Measurements from ENCODE around the gene CEP162. TPM values are rescaled to one million over a fixed set of nuclear protein-coding genes. Genes with fewer than 3 reads are reported as not detected.
"Not testable (repeated sequence)": the region's sequence is repeated elsewhere in the genome, so short reads cannot be mapped to it uniquely, and the experiment has no call there.

CEP162 gene
- total RNA-seq, 1 donor from 2014 or later, result 4.7 TPM

- H3K36me3 Mint-ChIP-seq (ENCODE audit: low read depth); H3K4me1 Mint-ChIP-seq (ENCODE audit: low read depth); H3K9me3 Mint-ChIP-seq; DNase-seq (ENCODE audit: low spot score); intact Hi-C loops (cut with micrococcal nuclease); H3K4me3 Mint-ChIP-seq; H3K27me3 Mint-ChIP-seq (ENCODE audit: insufficient read depth); H3K27ac Mint-ChIP-seq: not testable (repeated sequence)
Observed at GRCh38 chr6:84129588-84129987, 97.9 kb downstream of the CEP162 start.

GRCh38 chr6:84123186-84123585 is 104.3 kb downstream of the CEP162 start:
- DNase-seq (ENCODE audit: low spot score), result no peak
- H3K4me3 Mint-ChIP-seq, result no peak overlapping the region
- no peaks in the 10 kb centered on the region for H3K9me3 Mint-ChIP-seq
- intact Hi-C loops (cut with micrococcal nuclease), result no loop called here
- peaks cover 7% of the 10 kb centered on the region for H3K36me3 Mint-ChIP-seq (ENCODE audit: low read depth)
- H3K27ac Mint-ChIP-seq, result no peak overlapping the region
- no peaks in the 10 kb centered on the region for H3K4me1 Mint-ChIP-seq (ENCODE audit: low read depth)
- no peaks in the 10 kb centered on the region for H3K27me3 Mint-ChIP-seq (ENCODE audit: insufficient read depth)

GRCh38 chr6:84119277-84119676 is 108.2 kb downstream of the CEP162 start:
- intact Hi-C loops (cut with micrococcal nuclease), result no loop called here
- Mint-ChIP-seq H3K4me1 (ENCODE audit: low read depth) (no peaks in the 10 kb centered on the region), H3K36me3 (ENCODE audit: low read depth) (peaks cover under 1% of the 10 kb centered on the region), H3K4me3 (no peak overlapping the region), H3K27me3 (ENCODE audit: insufficient read depth) (no peaks in the 10 kb centered on the region), H3K9me3 (no peaks in the 10 kb centered on the region), H3K27ac (no peak overlapping the region)
- DNase-seq (ENCODE audit: low spot score), result no peak

- no peaks in the 10 kb centered on the region for H3K27me3 Mint-ChIP-seq (ENCODE audit: insufficient read depth)
- no peaks in the 10 kb centered on the region for H3K36me3 Mint-ChIP-seq (ENCODE audit: low read depth)
- no peak overlapping the region for H3K4me3 Mint-ChIP-seq
- H3K27ac Mint-ChIP-seq, result no peak overlapping the region
- intact Hi-C loops (cut with micrococcal nuclease), result no loop called here
- H3K4me1 Mint-ChIP-seq (ENCODE audit: low read depth), result no peaks in the 10 kb centered on the region
- no peaks in the 10 kb centered on the region for H3K9me3 Mint-ChIP-seq
- DNase-seq (ENCODE audit: low spot score), result no peak
Observed at GRCh38 chr6:84118191-84118590, 109.3 kb downstream of the CEP162 start.

GRCh38 chr6:84114933-84115594 is 112.4 kb downstream of the CEP162 start:
- DNase-seq (ENCODE audit: low spot score); H3K27ac Mint-ChIP-seq; H3K4me1 Mint-ChIP-seq (ENCODE audit: low read depth); H3K9me3 Mint-ChIP-seq; intact Hi-C loops (cut with micrococcal nuclease); H3K27me3 Mint-ChIP-seq (ENCODE audit: insufficient read depth); H3K36me3 Mint-ChIP-seq (ENCODE audit: low read depth); H3K4me3 Mint-ChIP-seq: not testable (repeated sequence)

GRCh38 chr6:84111351-84111750 is 116.1 kb downstream of the CEP162 start:
- H3K27me3 Mint-ChIP-seq (ENCODE audit: insufficient read depth); intact Hi-C loops (cut with micrococcal nuclease): not testable (repeated sequence)

GRCh38 chr6:84107495-84107894 is 119.9 kb downstream of the CEP162 start:
- Mint-ChIP-seq H3K27me3 (ENCODE audit: insufficient read depth) (no peaks in the 10 kb centered on the region), H3K4me1 (ENCODE audit: low read depth) (no peaks in the 10 kb centered on the region), H3K4me3 (no peak overlapping the region), H3K27ac (no peak overlapping the region), H3K36me3 (ENCODE audit: low read depth) (no peaks in the 10 kb centered on the region), H3K9me3 (no peaks in the 10 kb centered on the region)
- no peak for DNase-seq (ENCODE audit: low spot score)
- intact Hi-C loops (cut with micrococcal nuclease), result no loop called here

More at GRCh38 chr6:84111351-84111750, 116.1 kb downstream of the CEP162 start:
- not testable (repeated sequence) for H3K4me3 Mint-ChIP-seq; H3K27ac Mint-ChIP-seq; H3K9me3 Mint-ChIP-seq; DNase-seq (ENCODE audit: low spot score); H3K36me3 Mint-ChIP-seq (ENCODE audit: low read depth); H3K4me1 Mint-ChIP-seq (ENCODE audit: low read depth)

GRCh38 chr6:84105215-84105924 is 122.1 kb downstream of the CEP162 start:
- DNase-seq (ENCODE audit: low spot score); H3K4me3 Mint-ChIP-seq; intact Hi-C loops (cut with micrococcal nuclease); H3K36me3 Mint-ChIP-seq (ENCODE audit: low read depth); H3K27ac Mint-ChIP-seq; H3K27me3 Mint-ChIP-seq (ENCODE audit: insufficient read depth); H3K9me3 Mint-ChIP-seq; H3K4me1 Mint-ChIP-seq (ENCODE audit: low read depth): not testable (repeated sequence)

- Mint-ChIP-seq H3K27ac (no peak overlapping the region), H3K4me3 (no peak overlapping the region)
- intact Hi-C loops (cut with micrococcal nuclease), result no loop called here
Observed at GRCh38 chr6:84103029-84103428, 124.4 kb downstream of the CEP162 start.

GRCh38 chr6:84095156-84095555 is 132.3 kb downstream of the CEP162 start:
- Mint-ChIP-seq H3K27ac (no peak overlapping the region), H3K4me3 (no peak overlapping the region), H3K27me3 (ENCODE audit: insufficient read depth) (peaks cover under 1% of the 10 kb centered on the region), H3K9me3 (peaks cover 3% of the 10 kb centered on the region), H3K36me3 (ENCODE audit: low read depth) (no peaks in the 10 kb centered on the region), H3K4me1 (ENCODE audit: low read depth) (peaks cover 7% of the 10 kb centered on the region)
- DNase-seq (ENCODE audit: low spot score), result no peak
- intact Hi-C loops (cut with micrococcal nuclease), result no loop called here

More at GRCh38 chr6:84103029-84103428, 124.4 kb downstream of the CEP162 start:
- Mint-ChIP-seq H3K36me3 (ENCODE audit: low read depth) (no peaks in the 10 kb centered on the region), H3K4me1 (ENCODE audit: low read depth) (no peaks in the 10 kb centered on the region), H3K27me3 (ENCODE audit: insufficient read depth) (no peaks in the 10 kb centered on the region), H3K9me3 (no peaks in the 10 kb centered on the region)
- no peak for DNase-seq (ENCODE audit: low spot score)

GRCh38 chr6:84093441-84094435 is 133.7 kb downstream of the CEP162 start:
- H3K36me3 Mint-ChIP-seq (ENCODE audit: low read depth), result no peaks in the 10 kb centered on the region
- peaks cover 2% of the 10 kb centered on the region for H3K27me3 Mint-ChIP-seq (ENCODE audit: insufficient read depth)
- DNase-seq (ENCODE audit: low spot score), result no peak
- no peak overlapping the region for H3K27ac Mint-ChIP-seq
- no peak overlapping the region for H3K4me3 Mint-ChIP-seq
- intact Hi-C loops (cut with micrococcal nuclease), result no loop called here
- H3K9me3 Mint-ChIP-seq, result peaks cover 3% of the 10 kb centered on the region
- H3K4me1 Mint-ChIP-seq (ENCODE audit: low read depth), result peaks cover 7% of the 10 kb centered on the region

GRCh38 chr6:84089552-84089951 is 137.9 kb downstream of the CEP162 start:
- no peak overlapping the region for H3K4me3 Mint-ChIP-seq
- H3K9me3 Mint-ChIP-seq, result peaks cover 3% of the 10 kb centered on the region
- no peaks in the 10 kb centered on the region for H3K36me3 Mint-ChIP-seq (ENCODE audit: low read depth)
- intact Hi-C loops (cut with micrococcal nuclease), result no loop called here
- DNase-seq (ENCODE audit: low spot score), result no peak
- peaks cover 7% of the 10 kb centered on the region for H3K27me3 Mint-ChIP-seq (ENCODE audit: insufficient read depth)
- H3K4me1 Mint-ChIP-seq (ENCODE audit: low read depth), result peaks cover 7% of the 10 kb centered on the region
- H3K27ac Mint-ChIP-seq, result no peak overlapping the region

GRCh38 chr6:84089081-84089480 is 138.4 kb downstream of the CEP162 start:
- peaks cover 7% of the 10 kb centered on the region for H3K4me1 Mint-ChIP-seq (ENCODE audit: low read depth)
- no peak for DNase-seq (ENCODE audit: low spot score)
- H3K36me3 Mint-ChIP-seq (ENCODE audit: low read depth), result no peaks in the 10 kb centered on the region
- intact Hi-C loops (cut with micrococcal nuclease), result no loop called here
- peaks cover 3% of the 10 kb centered on the region for H3K9me3 Mint-ChIP-seq
- H3K27ac Mint-ChIP-seq, result no peak overlapping the region
- H3K4me3 Mint-ChIP-seq, result no peak overlapping the region
- peaks cover 7% of the 10 kb centered on the region for H3K27me3 Mint-ChIP-seq (ENCODE audit: insufficient read depth)

Measured in activated T-helper 1 cell treated with anti-CD3 and anti-CD28 coated beads, Interleukin-12 subunit alpha, Interleukin-12 subunit beta, Interleukin-2, Interleukin-4 antibody, amounts not matched to agents 30 ng/mL and 10 ng/mL and 1 ng/mL, durations not matched to agents 14 hours and 24 hours and 36 hours (primary cell).